GM10248 (cell line): Measurements from ENCODE around the gene RCAN3.
"Not testable (repeated sequence)": the region's sequence is repeated elsewhere in the genome, so short reads cannot be mapped to it uniquely, and the experiment has no call there.

ENCODE experiments used
- CTCF ChIA-PET: fragments of 300-600 bp; sonication (Branson Sonifier 250); formaldehyde crosslinking; extraction: SDS; loops from one replicate; lab custom pipeline; 2021; ENCODE audit warnings: antibody characterized with exemption; lab: Yijun Ruan, JAX
- POLR2A ChIA-PET: fragments of 350-650 bp; sonication (Branson Sonifier 250); formaldehyde crosslinking; extraction: SDS; loops from one replicate; lab custom pipeline; 2020; ENCODE audit warnings: antibody characterized with exemption; lab: Yijun Ruan, JAX
- DNase-seq: peaks from one replicate; pipeline ENCODE4 v3.0.0; 2012; ENCODE audit errors: extremely low spot score
- TF ChIP-seq, protein P1 (sequence below): IDR thresholded peaks from 2 replicates; pipeline ENCODE4 v1.5.1; 2012; ENCODE audit warnings: mild to moderate bottlenecking, low read depth; ENCODE audit errors: extremely low read depth, missing control alignments, control extremely low read depth

Gene RCAN3

GRCh38 chr1:24541711-24542346, 39.2 kb downstream of the RCAN3 start:
- TF ChIP-seq, protein P1, sequence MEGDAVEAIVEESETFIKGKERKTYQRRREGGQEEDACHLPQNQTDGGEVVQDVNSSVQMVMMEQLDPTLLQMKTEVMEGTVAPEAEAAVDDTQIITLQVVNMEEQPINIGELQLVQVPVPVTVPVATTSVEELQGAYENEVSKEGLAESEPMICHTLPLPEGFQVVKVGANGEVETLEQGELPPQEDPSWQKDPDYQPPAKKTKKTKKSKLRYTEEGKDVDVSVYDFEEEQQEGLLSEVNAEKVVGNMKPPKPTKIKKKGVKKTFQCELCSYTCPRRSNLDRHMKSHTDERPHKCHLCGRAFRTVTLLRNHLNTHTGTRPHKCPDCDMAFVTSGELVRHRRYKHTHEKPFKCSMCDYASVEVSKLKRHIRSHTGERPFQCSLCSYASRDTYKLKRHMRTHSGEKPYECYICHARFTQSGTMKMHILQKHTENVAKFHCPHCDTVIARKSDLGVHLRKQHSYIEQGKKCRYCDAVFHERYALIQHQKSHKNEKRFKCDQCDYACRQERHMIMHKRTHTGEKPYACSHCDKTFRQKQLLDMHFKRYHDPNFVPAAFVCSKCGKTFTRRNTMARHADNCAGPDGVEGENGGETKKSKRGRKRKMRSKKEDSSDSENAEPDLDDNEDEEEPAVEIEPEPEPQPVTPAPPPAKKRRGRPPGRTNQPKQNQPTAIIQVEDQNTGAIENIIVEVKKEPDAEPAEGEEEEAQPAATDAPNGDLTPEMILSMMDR, result peak; percentile 37
- ChIA-PET CTCF (interaction anchor here (1.2 to 2.5 kb wide), 4 partner anchors 13 to 58 kb away, joined by 3 to 10 read pairs (median 6); no protein-coding TSS in a partner anchor), POLR2A (no interaction called here)
- no peak for DNase-seq

GRCh38 chr1:24544239-24544638, 41.6 kb downstream of the RCAN3 start:
- ChIA-PET CTCF (interaction anchor here (1.0 to 1.4 kb wide), 2 partner anchors 17 to 19 kb away, joined by 3 read pairs; no protein-coding TSS in a partner anchor), POLR2A (no interaction called here)
- no peak for DNase-seq
- TF ChIP-seq, protein P1, result no peak

- TF ChIP-seq, protein P1, result no peak
- ChIA-PET POLR2A (no interaction called here), CTCF (interaction anchor here (1.4 kb wide), 1 partner anchor 17 kb away, joined by 3 read pairs; no protein-coding TSS in a partner anchor)
- DNase-seq, result no peak
Measured at GRCh38 chr1:24545662-24546061, 43.0 kb downstream of the RCAN3 start.

DNA sequence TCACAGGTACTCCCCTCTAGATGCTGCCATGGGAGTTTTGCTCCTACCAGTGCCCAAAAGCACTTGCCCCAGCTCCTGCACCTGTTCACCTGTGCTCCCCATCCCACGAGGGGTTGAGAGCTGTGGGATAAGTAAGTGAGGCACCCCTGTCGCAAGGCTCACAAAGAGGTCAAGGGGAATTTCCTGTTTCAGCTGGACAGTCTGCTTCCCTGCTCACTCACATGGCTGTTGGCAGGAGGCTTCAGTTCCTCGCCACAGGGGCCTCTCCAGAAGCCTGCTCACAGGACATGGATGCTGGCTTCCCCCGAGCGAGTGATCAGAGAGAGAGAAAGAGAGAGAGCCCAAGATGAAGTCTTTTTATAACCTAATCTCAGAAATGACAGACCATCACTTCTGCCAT, 44.6 kb downstream of the RCAN3 start:
- ChIA-PET POLR2A (interaction anchor here (0.6 kb wide), 1 partner anchor 17 kb away, joined by 6 read pairs; no protein-coding TSS in a partner anchor), CTCF (interaction anchor here (0.9 to 2.5 kb wide), 4 partner anchors 11 to 346 kb away, joined by 3 to 10 read pairs (median 4); no protein-coding TSS in a partner anchor)
- no peak for DNase-seq
- TF ChIP-seq, protein P1, result no peak

GRCh38 chr1:24548070-24548469, 45.4 kb downstream of the RCAN3 start:
- DNase-seq, result no peak
- TF ChIP-seq, protein P1, result no peak
- POLR2A ChIA-PET, result interaction anchor here (0.6 kb wide), 1 partner anchor 18 kb away, joined by 6 read pairs; no protein-coding TSS in a partner anchor
- CTCF ChIA-PET, result interaction anchor here (0.9 to 2.5 kb wide), 2 partner anchors 39 to 346 kb away, joined by 3 to 10 read pairs; no protein-coding TSS in a partner anchor

DNA sequence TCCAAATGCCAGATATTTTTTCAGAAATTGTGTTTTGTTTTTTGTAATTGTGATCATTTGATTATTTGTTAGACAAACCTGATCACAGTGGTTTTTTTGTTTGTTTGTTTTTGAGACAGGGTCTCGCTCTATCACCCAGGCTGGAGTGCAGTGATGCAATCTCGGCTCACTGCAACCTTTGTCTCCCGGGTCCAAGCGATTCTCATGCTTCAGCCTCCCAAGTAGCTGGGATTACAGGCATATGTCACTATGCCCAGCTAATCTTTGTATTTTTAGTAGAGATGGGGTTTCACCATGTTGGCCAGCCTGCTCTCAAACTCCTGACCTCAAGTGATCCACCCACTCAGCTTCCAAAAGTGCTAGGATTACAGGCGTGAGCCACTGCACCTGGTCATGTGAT, 46.6 kb downstream of the RCAN3 start:
- DNase-seq, POLR2A ChIA-PET: not testable (repeated sequence)
- CTCF ChIA-PET, result interaction anchor here (2.5 kb wide), 1 partner anchor 38 kb away, joined by 10 read pairs; no protein-coding TSS in a partner anchor
